Suprapubic skin (tissue), 4 donors: ENCODE measurements around the gene ZNF830.

Experiments used
- CTCF ChIP-seq, 2 donors: fragments of 200-600 bp in 1 of 2; fragments of 450-650 bp in 1 of 2; sonication (generic) in 1 of 2; IDR thresholded peaks; one replicate each; pipeline ENCODE4 v1.5.1; 2016 to 2019; ENCODE audit warnings: antibody characterized with exemption in 2 of 2, mild to moderate bottlenecking in 1 of 2, moderate library complexity in 1 of 2
- EP300 ChIP-seq: sonication (generic); formaldehyde crosslinking; IDR thresholded peaks from one replicate; pipeline ENCODE4 v1.6.1; 2017; ENCODE audit warnings: antibody characterized with exemption
- POLR2A ChIP-seq, 2 donors: fragments of 450-650 bp; IDR thresholded peaks; one replicate each; pipeline ENCODE4 v1.6.1; 2017; ENCODE audit warnings: antibody characterized with exemption in 2 of 2, mild to moderate bottlenecking in 2 of 2, moderate library complexity in 2 of 2
- POLR2AphosphoS5 ChIP-seq, 3 donors: sonication (generic); formaldehyde crosslinking; IDR thresholded peaks; one replicate each; pipeline ENCODE4 v1.6.1; 2017; ENCODE audit warnings: antibody characterized with exemption in 3 of 3

- no peak for TF ChIP-seq POLR2A (IDR thresholded peaks at IDR 0.05)
- TF ChIP-seq CTCF (IDR thresholded peaks at IDR 0.05) = no peak
- TF ChIP-seq EP300 = no peak
- TF ChIP-seq POLR2AphosphoS5 (IDR thresholded peaks at IDR 0.05) = no peak
Measured at GRCh38 chr17:34997355-34997862, 36.1 kb downstream of the ZNF830 start.
